ENCODE results near the gene HMCES.

- TF ChIP-seq POLR2A (IDR thresholded peaks at IDR 0.05) = no peak
- TF ChIP-seq, protein P1, sequence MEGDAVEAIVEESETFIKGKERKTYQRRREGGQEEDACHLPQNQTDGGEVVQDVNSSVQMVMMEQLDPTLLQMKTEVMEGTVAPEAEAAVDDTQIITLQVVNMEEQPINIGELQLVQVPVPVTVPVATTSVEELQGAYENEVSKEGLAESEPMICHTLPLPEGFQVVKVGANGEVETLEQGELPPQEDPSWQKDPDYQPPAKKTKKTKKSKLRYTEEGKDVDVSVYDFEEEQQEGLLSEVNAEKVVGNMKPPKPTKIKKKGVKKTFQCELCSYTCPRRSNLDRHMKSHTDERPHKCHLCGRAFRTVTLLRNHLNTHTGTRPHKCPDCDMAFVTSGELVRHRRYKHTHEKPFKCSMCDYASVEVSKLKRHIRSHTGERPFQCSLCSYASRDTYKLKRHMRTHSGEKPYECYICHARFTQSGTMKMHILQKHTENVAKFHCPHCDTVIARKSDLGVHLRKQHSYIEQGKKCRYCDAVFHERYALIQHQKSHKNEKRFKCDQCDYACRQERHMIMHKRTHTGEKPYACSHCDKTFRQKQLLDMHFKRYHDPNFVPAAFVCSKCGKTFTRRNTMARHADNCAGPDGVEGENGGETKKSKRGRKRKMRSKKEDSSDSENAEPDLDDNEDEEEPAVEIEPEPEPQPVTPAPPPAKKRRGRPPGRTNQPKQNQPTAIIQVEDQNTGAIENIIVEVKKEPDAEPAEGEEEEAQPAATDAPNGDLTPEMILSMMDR (IDR thresholded peaks at IDR 0.05) = no peak
- no peak for TF ChIP-seq POLR2AphosphoS5 (IDR thresholded peaks at IDR 0.05; ENCODE audit: insufficient read depth in 1 of 2, low read depth in 1 of 2)
Measured at GRCh38 chr3:129288446-129288845, 9.8 kb downstream of the HMCES start.
